Effector memory CD4-positive, alpha-beta T cell (primary cell): Measurements from ENCODE around the gene NTSR2.
"Not testable (repeated sequence)": the region's sequence is repeated elsewhere in the genome, so short reads cannot be mapped to it uniquely, and the experiment has no call there.

Source experiments
- DNase-seq, 3 donors: peaks; one replicate each; pipeline ENCODE4 v3.0.0-alpha.2; 2020
- H3K27ac ChIP-seq: 2 replicates; pipeline ENCODE4 v1.7.0; 2013; ENCODE audit warnings: mild to moderate bottlenecking, low read length, moderate library complexity; ENCODE audit not compliant: insufficient read depth, poor library complexity, severe bottlenecking
- H3K27me3 ChIP-seq: replicated peaks from 2 replicates; pipeline ENCODE4 v1.7.0; 2013; ENCODE audit warnings: mild to moderate bottlenecking, low read length; ENCODE audit not compliant: insufficient read depth, control insufficient read depth, poor library complexity, severe bottlenecking
- H3K36me3 ChIP-seq: 2 replicates; pipeline ENCODE4 v1.7.0; 2013; ENCODE audit warnings: mild to moderate bottlenecking, low read length, moderate library complexity; ENCODE audit not compliant: control insufficient read depth, insufficient read depth
- H3K4me1 ChIP-seq: 2 replicates; pipeline ENCODE4 v1.7.0; 2013; ENCODE audit warnings: low read length, mild to moderate bottlenecking; ENCODE audit not compliant: control insufficient read depth, insufficient read depth, poor library complexity, severe bottlenecking
- H3K4me3 ChIP-seq: 2 replicates; pipeline ENCODE4 v1.7.0; 2013; ENCODE audit warnings: low read length, low read depth, mild to moderate bottlenecking; ENCODE audit not compliant: insufficient read depth, poor library complexity, severe bottlenecking
- H3K9me3 ChIP-seq: 2 replicates; pipeline ENCODE4 v1.7.0; 2013; ENCODE audit warnings: mild to moderate bottlenecking, low read length, moderate library complexity; ENCODE audit not compliant: control insufficient read depth

The NTSR2 gene

GRCh38 chr2:11667866-11668637 is 1.9 kb downstream of the NTSR2 start:
- no peaks in the 10 kb centered on the region for H3K9me3 ChIP-seq

GRCh38 chr2:11667194-11667593 is 2.8 kb downstream of the NTSR2 start:
- DNase-seq, result no peak
- no peaks in the 10 kb centered on the region for H3K4me1 ChIP-seq

More at GRCh38 chr2:11667866-11668637, 1.9 kb downstream of the NTSR2 start:
- Histone ChIP-seq H3K27ac (no peak overlapping the region), H3K4me1 (no peaks in the 10 kb centered on the region), H3K36me3 (no peaks in the 10 kb centered on the region), H3K27me3 (no peaks in the 10 kb centered on the region), H3K4me3 (no peak overlapping the region)
- no peak for DNase-seq

DNA sequence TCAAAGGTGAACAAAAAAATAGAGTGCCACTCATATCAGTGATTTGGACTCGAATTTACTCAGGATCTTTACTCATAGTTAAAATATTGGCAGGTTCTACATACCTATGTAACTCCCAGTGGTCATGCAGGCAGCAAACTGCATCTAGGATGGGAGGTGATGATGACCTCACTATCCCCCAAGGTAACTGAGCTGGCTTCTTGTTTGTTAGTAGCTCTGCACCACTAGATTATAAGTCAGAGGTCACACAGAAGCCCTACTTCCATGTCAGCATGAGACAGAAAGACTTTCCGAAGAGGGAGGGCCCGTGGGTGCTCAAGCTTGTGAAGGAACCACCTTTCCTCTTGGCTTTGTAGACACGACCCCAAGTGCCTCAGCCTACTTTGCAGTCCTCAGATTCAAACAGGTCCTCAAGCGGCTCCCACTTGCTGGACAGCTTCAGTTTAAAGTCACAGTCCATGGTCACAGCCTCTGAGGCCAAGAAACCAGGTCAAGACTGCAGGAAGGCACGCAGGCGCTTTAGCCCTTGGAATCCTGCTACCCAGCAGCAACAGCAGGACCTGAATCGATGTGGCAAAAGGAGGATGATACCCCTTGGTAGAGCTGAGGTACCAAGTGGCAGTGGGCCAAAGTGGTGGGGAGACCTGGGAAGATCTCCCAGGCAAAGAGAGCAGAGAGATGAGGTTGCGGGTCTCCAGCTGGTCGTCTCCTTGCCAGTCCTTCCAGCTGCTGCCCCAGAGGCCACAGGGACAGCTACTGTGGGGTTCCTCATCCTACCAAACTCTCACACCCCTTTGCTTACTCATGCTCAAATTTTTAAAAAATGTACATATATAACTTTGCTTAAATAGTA is 4.3 kb downstream of the NTSR2 start:
- Histone ChIP-seq H3K27ac (no peak overlapping the region), H3K36me3 (no peaks in the 10 kb centered on the region), H3K4me3 (no peak overlapping the region), H3K9me3 (no peaks in the 10 kb centered on the region), H3K27me3 (no peaks in the 10 kb centered on the region), H3K4me1 (no peaks in the 10 kb centered on the region)
- no peak for DNase-seq

More at GRCh38 chr2:11667194-11667593, 2.8 kb downstream of the NTSR2 start:
- H3K36me3 ChIP-seq, result no peaks in the 10 kb centered on the region
- H3K9me3 ChIP-seq, result no peaks in the 10 kb centered on the region
- H3K4me3 ChIP-seq, result no peak overlapping the region
- no peak overlapping the region for H3K27ac ChIP-seq
- no peaks in the 10 kb centered on the region for H3K27me3 ChIP-seq

- H3K36me3 ChIP-seq, result no peaks in the 10 kb centered on the region
- no peaks in the 10 kb centered on the region for H3K27me3 ChIP-seq
- no peak overlapping the region for H3K27ac ChIP-seq
- H3K4me1 ChIP-seq, result no peaks in the 10 kb centered on the region
- DNase-seq, result no peak
- no peak overlapping the region for H3K4me3 ChIP-seq
- no peaks in the 10 kb centered on the region for H3K9me3 ChIP-seq
Observed at GRCh38 chr2:11665028-11665427, 5.0 kb downstream of the NTSR2 start.

DNA sequence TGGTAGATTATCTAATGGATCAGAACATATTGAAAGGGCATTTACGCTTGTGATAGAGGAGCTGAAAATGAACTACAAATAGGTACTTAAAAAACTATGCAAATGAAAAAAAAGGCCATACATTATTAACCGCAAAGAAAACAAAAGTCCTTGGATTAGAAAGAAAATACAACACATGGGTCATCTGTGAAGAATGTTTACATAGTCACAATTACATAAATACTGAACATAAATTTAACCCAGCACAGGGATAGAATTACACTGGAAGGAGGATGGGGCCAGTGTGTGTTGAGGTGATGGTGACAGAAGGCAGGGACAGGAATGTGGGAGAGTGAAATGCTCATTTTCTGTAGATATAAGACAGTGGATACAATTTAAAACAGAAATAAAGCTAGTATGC is 6.6 kb downstream of the NTSR2 start:
- H3K27ac ChIP-seq, result no peak overlapping the region
- H3K4me3 ChIP-seq, result no peak overlapping the region
- no peaks in the 10 kb centered on the region for H3K9me3 ChIP-seq
- no peaks in the 10 kb centered on the region for H3K27me3 ChIP-seq
- no peaks in the 10 kb centered on the region for H3K36me3 ChIP-seq
- H3K4me1 ChIP-seq, result no peaks in the 10 kb centered on the region
- DNase-seq, result no peak

DNA sequence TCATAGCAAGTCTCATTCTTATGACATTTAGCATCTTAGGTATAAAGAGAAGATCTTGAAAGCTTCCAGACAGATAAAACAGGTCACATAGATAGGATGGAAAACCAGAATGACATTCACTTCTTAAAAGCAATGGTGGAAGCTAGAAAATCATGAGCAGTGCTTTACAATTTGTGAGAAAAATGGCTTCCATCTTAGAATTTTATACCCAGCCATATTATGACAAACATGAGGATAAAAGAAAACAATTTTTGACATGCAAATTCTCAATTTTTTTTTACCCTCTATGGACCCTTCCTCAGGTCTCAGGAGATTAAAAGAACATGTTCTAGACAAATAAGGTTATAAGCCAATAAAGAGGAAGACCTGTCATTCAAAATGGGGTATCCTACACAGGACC is 7.1 kb downstream of the NTSR2 start:
- no peaks in the 10 kb centered on the region for H3K9me3 ChIP-seq
- no peaks in the 10 kb centered on the region for H3K36me3 ChIP-seq
- H3K27ac ChIP-seq, result no peak overlapping the region
- DNase-seq, result no peak
- no peaks in the 10 kb centered on the region for H3K4me1 ChIP-seq
- no peaks in the 10 kb centered on the region for H3K27me3 ChIP-seq
- no peak overlapping the region for H3K4me3 ChIP-seq

GRCh38 chr2:11661891-11662435 is 8.0 kb downstream of the NTSR2 start:
- no peaks in the 10 kb centered on the region for H3K36me3 ChIP-seq
- no peaks in the 10 kb centered on the region for H3K4me1 ChIP-seq
- no peak overlapping the region for H3K27ac ChIP-seq
- no peaks in the 10 kb centered on the region for H3K27me3 ChIP-seq
- no peaks in the 10 kb centered on the region for H3K9me3 ChIP-seq
- no peak overlapping the region for H3K4me3 ChIP-seq
- DNase-seq, result no peak

DNA sequence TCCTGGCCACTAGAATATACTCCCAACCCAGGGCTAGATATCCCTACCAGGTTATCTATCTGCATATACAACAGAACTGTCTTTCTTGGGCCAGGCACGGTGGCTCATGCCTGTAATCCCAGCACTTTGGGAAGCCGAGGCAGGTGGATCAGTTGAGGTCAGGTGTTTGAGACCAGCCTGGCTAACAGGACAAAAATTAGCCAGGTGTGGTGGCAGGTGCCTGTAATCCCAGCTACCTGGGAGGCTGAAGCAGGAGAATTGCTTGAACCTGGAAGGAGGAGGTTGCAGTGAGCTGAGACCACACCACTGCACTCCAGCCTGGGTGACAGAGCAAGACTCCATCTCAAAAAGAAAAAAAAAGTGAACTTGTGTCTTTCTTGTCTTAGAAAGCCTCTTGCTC is 9.6 kb downstream of the NTSR2 start:
- not testable (repeated sequence) for H3K4me1 ChIP-seq, H3K36me3 ChIP-seq, H3K27ac ChIP-seq, DNase-seq, H3K4me3 ChIP-seq, H3K9me3 ChIP-seq, H3K27me3 ChIP-seq

GRCh38 chr2:11659851-11660250 is 10.1 kb downstream of the NTSR2 start:
- no peaks in the 10 kb centered on the region for H3K27me3 ChIP-seq
- H3K4me3 ChIP-seq, result no peak overlapping the region
- H3K4me1 ChIP-seq, result no peaks in the 10 kb centered on the region
- H3K36me3 ChIP-seq, result no peaks in the 10 kb centered on the region
- H3K27ac ChIP-seq, result no peak overlapping the region
- no peaks in the 10 kb centered on the region for H3K9me3 ChIP-seq
- no peak for DNase-seq

GRCh38 chr2:11659115-11659475 is 10.9 kb downstream of the NTSR2 start:
- no peak for DNase-seq
- no peaks in the 10 kb centered on the region for H3K36me3 ChIP-seq
- no peaks in the 10 kb centered on the region for H3K9me3 ChIP-seq
- H3K4me1 ChIP-seq, result no peaks in the 10 kb centered on the region
- no peak overlapping the region for H3K27ac ChIP-seq
- no peak overlapping the region for H3K4me3 ChIP-seq
- H3K27me3 ChIP-seq, result no peaks in the 10 kb centered on the region
